CD14-positive monocyte (primary cell): ENCODE data around the gene PPP2R3B. TPM values are rescaled to one million over a fixed set of nuclear protein-coding genes. Genes with fewer than 3 reads are reported as not detected.
A peak's percentile ranks its signal among the peaks of the same experiment; 100 is the strongest.

ENCODE experiments used
- DNase-seq, 3 donors: peaks; one replicate each; pipeline ENCODE4 v3.0.0-alpha.2; 2011 to 2022
- H2AFZ ChIP-seq: 2 replicates; pipeline ENCODE4 v1.6.0; 2012; ENCODE audit warnings: mild to moderate bottlenecking, low read depth, low read length, inconsistent platforms; ENCODE audit not compliant: insufficient read depth, poor library complexity, severe bottlenecking
- H3K27ac ChIP-seq, 2 donors: 1 replicate in 1 of 2; 2 replicates in 1 of 2; pipeline ENCODE4 v1.5.1; 2012 to 2013; ENCODE audit warnings: low read length in 2 of 2, control low read depth in 1 of 2, inconsistent platforms in 1 of 2, low read depth in 1 of 2, mild to moderate bottlenecking in 1 of 2
- H3K27me3 ChIP-seq, 2 donors: one replicate each; pipeline versions ENCODE4 v1.6.0 to v1.6.1; 2011 to 2013; ENCODE audit warnings: low read length in 2 of 2; ENCODE audit not compliant: control insufficient read depth in 2 of 2, insufficient read depth in 2 of 2
- H3K36me3 ChIP-seq, 2 donors: replicated peaks in 1 of 2; 1 replicate in 1 of 2; 2 replicates in 1 of 2; pipeline versions ENCODE4 v1.5.1 to v1.6.1; 2012 to 2013; ENCODE audit warnings: low read length in 2 of 2, control low read depth in 1 of 2, inconsistent platforms in 1 of 2, mild to moderate bottlenecking in 1 of 2; ENCODE audit not compliant: insufficient read depth in 2 of 2, control insufficient read depth in 1 of 2
- H3K4me1 ChIP-seq, 2 donors: 1 replicate in 1 of 2; 2 replicates in 1 of 2; pipeline versions ENCODE4 v1.5.1 to v1.6.1; 2012 to 2013; ENCODE audit warnings: low read length in 2 of 2, control low read depth in 1 of 2, inconsistent platforms in 1 of 2, mild to moderate bottlenecking in 1 of 2, moderate library complexity in 1 of 2; ENCODE audit not compliant: insufficient read depth in 2 of 2, control insufficient read depth in 1 of 2
- H3K4me2 ChIP-seq: replicated peaks from 2 replicates; pipeline ENCODE3; 2012; ENCODE audit warnings: low read length, moderate library complexity, mild to moderate bottlenecking; ENCODE audit not compliant: poor library complexity, severe bottlenecking; ENCODE audit errors: extremely low read depth
- H3K4me3 ChIP-seq, 3 experiments: fragments of 200-600 bp in 1 of 3; sonication (generic) in 1 of 3; replicated peaks in 1 of 3; 1 replicate in 2 of 3; 2 replicates in 1 of 3; pipeline ENCODE4 v1.5.1; 2011 to 2013; ENCODE audit warnings: low read length in 3 of 3, mild to moderate bottlenecking in 3 of 3, control low read depth in 2 of 3, low read depth in 2 of 3, inconsistent platforms in 1 of 3, moderate library complexity in 1 of 3
- H3K79me2 ChIP-seq: 2 replicates; pipeline ENCODE4 v1.6.0; 2012; ENCODE audit warnings: mild to moderate bottlenecking, control low read depth, inconsistent platforms, low read length, moderate library complexity; ENCODE audit not compliant: insufficient read depth
- H3K9ac ChIP-seq: 2 replicates; pipeline ENCODE4 v1.6.0; 2017; ENCODE audit warnings: low read length, mild to moderate bottlenecking; ENCODE audit not compliant: insufficient read depth, poor library complexity, severe bottlenecking
- H3K9me3 ChIP-seq, 2 donors: replicated peaks in 1 of 2; 1 replicate in 1 of 2; 2 replicates in 1 of 2; pipeline versions ENCODE4 v1.5.1 to v1.6.1; 2012 to 2013; ENCODE audit warnings: low read length in 2 of 2, control low read depth in 1 of 2; ENCODE audit not compliant: control insufficient read depth in 1 of 2, insufficient read depth in 1 of 2
- H4K20me1 ChIP-seq: 2 replicates; pipeline ENCODE4 v1.6.0; 2012; ENCODE audit warnings: mild to moderate bottlenecking, low read length, control low read depth, moderate library complexity; ENCODE audit not compliant: insufficient read depth
- H3K27ac Mint-ChIP-seq, 7 donors: one replicate each; pipeline ENCODE4 v1.8.0; 2020; ENCODE audit warnings: mild to moderate bottlenecking in 7 of 7, mixed read lengths in 7 of 7, moderate library complexity in 6 of 7, inconsistent platforms in 2 of 7
- H3K27me3 Mint-ChIP-seq, 3 donors: one replicate each; pipeline ENCODE4 v1.8.0; 2021 to 2022; ENCODE audit warnings: low read depth in 3 of 3, mild to moderate bottlenecking in 3 of 3, mixed read lengths in 3 of 3, moderate library complexity in 3 of 3, inconsistent platforms in 1 of 3
- H3K36me3 Mint-ChIP-seq, 2 donors: one replicate each; pipeline ENCODE4 v1.8.0; 2020; ENCODE audit warnings: mixed read lengths in 2 of 2, inconsistent platforms in 1 of 2, mild to moderate bottlenecking in 1 of 2
- H3K4me1 Mint-ChIP-seq: one replicate; pipeline ENCODE4 v1.8.0; 2020; ENCODE audit warnings: mild to moderate bottlenecking, mixed read lengths
- H3K4me3 Mint-ChIP-seq, 2 donors: one replicate each; pipeline ENCODE4 v1.8.0; 2020; ENCODE audit warnings: mild to moderate bottlenecking in 2 of 2, mixed read lengths in 2 of 2, moderate library complexity in 1 of 2
- H3K9me3 Mint-ChIP-seq, 7 donors: one replicate each; pipeline ENCODE4 v1.8.0; 2020 to 2022; ENCODE audit warnings: mixed read lengths in 7 of 7, mild to moderate bottlenecking in 6 of 7, moderate library complexity in 6 of 7, inconsistent platforms in 2 of 7
- WGBS: methylation state at CpG from one replicate; pipeline ENCODE4 v1.1.5; 2013; ENCODE audit warnings: missing lambda C conversion rate; ENCODE audit not compliant: insufficient coverage; 5-methylcytosine and 5-hydroxymethylcytosine counted together
- intact Hi-C, 2 donors: fragments of 100-400 bp; cut with micrococcal nuclease; formaldehyde crosslinking; loops; one replicate each; pipeline versions ENCODE4 v1.15.0 to v1.15.1; 2023
- polyA plus RNA-seq, 3 donors: library from polyadenylated mRNA; depleted of rRNA in 1 of 3; unstranded in 2 of 3; stranded (reverse) in 1 of 3; fragments of 300-500 nt in 2 of 3; fragments of >200 nt in 1 of 3; fragmentation: Illumina TruSeq in 2 of 3; gene quantifications; 1 replicate in 2 of 3; 2 replicates in 1 of 3; pipeline ENCODE4 v1.2.3, GENCODE V29; 2012 to 2021
- TF ChIP-seq, protein P1 (sequence below): fragments of 200-600 bp; IDR thresholded peaks from one replicate; pipeline ENCODE4 v1.8.0; 2022; ENCODE audit warnings: antibody characterized with exemption, mild to moderate bottlenecking

PPP2R3B gene
- polyA plus RNA-seq, 3 donors = 2.1 to 9.0 (median 2.3) TPM

DNA sequence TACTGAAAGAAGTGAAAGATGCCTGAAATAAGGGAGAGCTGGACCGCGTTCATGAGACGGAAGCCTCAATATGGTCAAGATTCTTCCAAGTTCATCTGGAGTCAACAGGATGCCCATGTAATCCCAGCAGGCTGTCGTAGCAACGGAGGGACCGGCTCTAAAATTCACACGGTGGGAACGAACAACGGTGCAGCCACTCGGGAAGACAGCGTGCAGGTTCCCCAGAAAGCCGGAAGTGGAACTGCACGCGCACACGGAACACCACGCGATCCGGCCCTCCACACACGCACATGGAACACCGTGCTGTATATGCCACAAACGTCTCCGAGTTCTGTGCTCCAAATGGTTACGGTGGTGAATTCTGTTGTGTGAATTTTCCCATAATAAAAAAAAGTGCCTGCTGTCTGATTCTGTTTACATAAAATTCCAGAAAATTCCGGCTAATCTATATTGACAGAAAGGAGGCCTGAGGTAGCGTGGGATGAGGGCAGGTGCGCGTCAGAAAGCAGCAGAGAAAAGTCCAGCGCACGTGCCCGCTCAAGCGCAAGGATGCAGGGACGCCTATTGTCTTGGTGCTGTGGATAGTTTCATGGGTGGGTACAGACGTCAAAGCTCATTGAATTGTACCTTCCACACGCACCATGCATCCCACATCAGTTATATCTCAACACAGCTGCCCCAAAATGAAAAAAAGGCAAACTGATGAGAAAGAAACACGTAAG, 31.2 kb downstream of the PPP2R3B start:
- Histone ChIP-seq H3K4me3 (no peak overlapping the region), H3K27me3 (no peaks in the 10 kb centered on the region), H4K20me1 (no peaks in the 10 kb centered on the region), H3K4me1 (no peaks in the 10 kb centered on the region), H3K9ac (no peak overlapping the region), H3K36me3 (peaks cover 1 to 19% of the 10 kb centered on the region in 2 donors), H2AFZ (no peak overlapping the region), H3K27ac (no peak overlapping the region), H3K4me2 (no peak overlapping the region), H3K9me3 (peaks cover 22 to 53% of the 10 kb centered on the region in 2 donors), H3K79me2 (no peaks in the 10 kb centered on the region)
- H3K4me1 Mint-ChIP-seq = peaks cover 9% of the 10 kb centered on the region
- H3K27me3 Mint-ChIP-seq = peaks cover 0 to 2% (median 0%) of the 10 kb centered on the region in 3 donors
- H3K4me3 Mint-ChIP-seq = no peak overlapping the region
- H3K9me3 Mint-ChIP-seq = peaks cover 10 to 44% (median 30%) of the 10 kb centered on the region in 7 donors
- intact Hi-C loops = no loop called here
- peaks cover 29 to 45% of the 10 kb centered on the region in 2 donors for H3K36me3 Mint-ChIP-seq
- TF ChIP-seq, protein P1, sequence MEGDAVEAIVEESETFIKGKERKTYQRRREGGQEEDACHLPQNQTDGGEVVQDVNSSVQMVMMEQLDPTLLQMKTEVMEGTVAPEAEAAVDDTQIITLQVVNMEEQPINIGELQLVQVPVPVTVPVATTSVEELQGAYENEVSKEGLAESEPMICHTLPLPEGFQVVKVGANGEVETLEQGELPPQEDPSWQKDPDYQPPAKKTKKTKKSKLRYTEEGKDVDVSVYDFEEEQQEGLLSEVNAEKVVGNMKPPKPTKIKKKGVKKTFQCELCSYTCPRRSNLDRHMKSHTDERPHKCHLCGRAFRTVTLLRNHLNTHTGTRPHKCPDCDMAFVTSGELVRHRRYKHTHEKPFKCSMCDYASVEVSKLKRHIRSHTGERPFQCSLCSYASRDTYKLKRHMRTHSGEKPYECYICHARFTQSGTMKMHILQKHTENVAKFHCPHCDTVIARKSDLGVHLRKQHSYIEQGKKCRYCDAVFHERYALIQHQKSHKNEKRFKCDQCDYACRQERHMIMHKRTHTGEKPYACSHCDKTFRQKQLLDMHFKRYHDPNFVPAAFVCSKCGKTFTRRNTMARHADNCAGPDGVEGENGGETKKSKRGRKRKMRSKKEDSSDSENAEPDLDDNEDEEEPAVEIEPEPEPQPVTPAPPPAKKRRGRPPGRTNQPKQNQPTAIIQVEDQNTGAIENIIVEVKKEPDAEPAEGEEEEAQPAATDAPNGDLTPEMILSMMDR = no peak
- H3K27ac Mint-ChIP-seq = peak overlapping the region in 1 of 7 donors; percentile 27
- no peak for DNase-seq
- WGBS = 93% methylated on average over 21 of the region's 35 CpGs

DNA sequence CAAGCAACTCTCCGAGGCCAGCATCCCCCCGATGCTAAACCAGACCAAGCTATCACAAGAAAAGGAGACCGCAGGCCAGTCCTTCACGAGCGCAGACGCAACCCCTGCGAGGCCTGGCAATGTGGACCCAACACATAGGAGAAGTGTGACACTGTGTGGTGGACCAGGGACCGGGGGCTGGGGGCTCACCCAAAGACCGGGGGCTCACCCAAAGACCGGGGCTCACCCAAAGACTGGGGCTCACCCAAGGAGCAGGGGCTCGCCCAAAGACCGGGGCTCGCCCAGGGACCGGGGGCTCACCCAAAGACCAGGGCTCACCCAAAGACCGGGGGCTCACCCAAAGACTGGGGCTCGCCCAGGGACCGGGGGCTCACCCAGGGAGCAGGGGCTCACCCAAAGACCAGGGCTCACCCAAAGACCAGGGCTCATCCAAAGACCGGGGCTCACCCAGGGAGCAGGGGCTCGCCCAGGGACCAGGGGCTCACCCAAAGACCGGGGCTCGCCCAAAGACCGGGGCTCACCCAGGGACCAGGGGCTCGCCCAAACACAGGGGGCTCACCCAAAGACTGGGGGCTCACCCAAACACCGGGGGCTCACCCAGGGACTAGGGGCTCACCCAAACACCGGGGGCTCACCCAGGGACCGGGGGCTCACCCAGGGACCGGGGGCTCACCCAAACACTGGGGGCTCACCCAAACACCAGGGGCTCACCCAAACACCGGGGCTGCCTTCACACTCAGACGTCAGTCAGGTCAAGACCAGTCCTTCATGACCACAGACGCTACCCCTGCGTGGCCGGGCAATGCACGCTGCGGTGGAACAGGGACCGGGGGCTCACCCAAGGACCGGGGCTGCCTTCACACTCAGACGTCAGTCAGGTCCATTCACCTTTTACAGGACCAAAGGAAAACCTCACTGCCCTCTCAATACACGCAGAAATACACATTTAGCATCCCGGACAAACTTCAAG, 32.9 kb downstream of the PPP2R3B start:
- peaks cover 7 to 49% (median 23%) of the 10 kb centered on the region in 7 donors for H3K9me3 Mint-ChIP-seq
- H3K36me3 ChIP-seq = peaks cover 0 to 4% of the 10 kb centered on the region in 2 donors
- no peaks in the 10 kb centered on the region for H4K20me1 ChIP-seq
- H3K27me3 Mint-ChIP-seq = peaks cover 0 to 2% (median 0%) of the 10 kb centered on the region in 3 donors
- no peak overlapping the region for H3K4me2 ChIP-seq
- H3K27me3 ChIP-seq = no peaks in the 10 kb centered on the region
- TF ChIP-seq, protein P1 = no peak
- H3K27ac ChIP-seq = no peak overlapping the region
- H3K4me3 Mint-ChIP-seq = no peak overlapping the region
- H3K79me2 ChIP-seq = no peaks in the 10 kb centered on the region
- no peak overlapping the region for H3K27ac Mint-ChIP-seq
- no peak overlapping the region for H3K9ac ChIP-seq
- H3K36me3 Mint-ChIP-seq = peaks cover 26 to 40% of the 10 kb centered on the region in 2 donors
- WGBS = 88% methylated on average over 32 of the region's 39 CpGs
- peaks cover 6 to 58% of the 10 kb centered on the region in 2 donors for H3K9me3 ChIP-seq
- H3K4me3 ChIP-seq = no peak overlapping the region
- H3K4me1 Mint-ChIP-seq = peaks cover 9% of the 10 kb centered on the region
- no peak overlapping the region for H2AFZ ChIP-seq
- no peaks in the 10 kb centered on the region for H3K4me1 ChIP-seq
- intact Hi-C loops = no loop called here
- no peak for DNase-seq
